A673 (cell line): ENCODE measurements around the gene TST. TPM values are rescaled to one million over a fixed set of nuclear protein-coding genes. Genes with fewer than 3 reads are reported as not detected.

Experiments
- BruUV-seq: library from RNA; stranded (reverse); fragments of 400-500 nt; replicated peaks from 2 replicates; lab custom pipeline; 2021; lab: Mats Ljungman, UMichigan
- CTCF ChIA-PET: fragments of 300-600 bp; sonication (Branson Sonifier 250); formaldehyde crosslinking; loops from one replicate; lab custom pipeline; 2022; ENCODE audit warnings: antibody characterized with exemption; lab: Charles Lee
- POLR2A ChIA-PET: fragments of 300-600 bp; sonication (Branson Sonifier 250); formaldehyde crosslinking; loops from one replicate; lab custom pipeline; 2022; ENCODE audit warnings: antibody characterized with exemption; ENCODE audit not compliant: low non-redundant PET; lab: Charles Lee
- DNase-seq: peaks from one replicate; pipeline ENCODE4 v3.0.0-alpha.2; 2015; ENCODE audit warnings: low spot score
- H3K27ac ChIP-seq: fragments of 200-600 bp; sonication (generic); 2 replicates; pipeline ENCODE4 v1.5.1; 2016; ENCODE audit warnings: mixed run types, low read depth, mild to moderate bottlenecking, mixed read lengths, antibody characterized with exemption, low read length; ENCODE audit not compliant: poor library complexity, severe bottlenecking
- H3K27me3 ChIP-seq: fragments of 200-600 bp; sonication (generic); replicated peaks from 2 replicates; pipeline ENCODE4 v1.6.1; 2017; ENCODE audit warnings: mixed run types, low read depth, mild to moderate bottlenecking, mixed read lengths, antibody characterized with exemption, low read length; ENCODE audit not compliant: insufficient read depth, poor library complexity
- H3K36me3 ChIP-seq: fragments of 200-600 bp; sonication (generic); 2 replicates; pipeline ENCODE4 v1.6.1; 2016; ENCODE audit warnings: mixed run types, mild to moderate bottlenecking, mixed read lengths, antibody characterized with exemption, low read length; ENCODE audit not compliant: insufficient read depth, poor library complexity, severe bottlenecking
- H3K4me1 ChIP-seq: fragments of 200-600 bp; sonication (generic); 2 replicates; pipeline ENCODE4 v1.6.1; 2017; ENCODE audit warnings: mixed run types, mild to moderate bottlenecking, mixed read lengths, antibody characterized with exemption, low read length; ENCODE audit not compliant: insufficient read depth, poor library complexity, severe bottlenecking
- H3K4me3 ChIP-seq: fragments of 200-600 bp; sonication (generic); 2 replicates; pipeline ENCODE4 v1.5.1; 2016; ENCODE audit warnings: low read depth, mixed run types, mild to moderate bottlenecking, mixed read lengths, low read length; ENCODE audit not compliant: poor library complexity, severe bottlenecking
- H3K9me3 ChIP-seq: fragments of 200-600 bp; sonication (generic); 2 replicates; pipeline ENCODE4 v1.6.1; 2016; ENCODE audit warnings: mixed run types, low read depth, mild to moderate bottlenecking, mixed read lengths, antibody characterized with exemption, low read length; ENCODE audit not compliant: poor library complexity, severe bottlenecking
- EZH2 ChIP-seq: fragments of 200-600 bp; sonication (generic); IDR thresholded peaks from 2 replicates; pipeline ENCODE4 v1.6.1; 2017; ENCODE audit warnings: borderline replicate concordance, low read depth, mild to moderate bottlenecking, mixed read lengths, antibody characterized with exemption, low read length; ENCODE audit not compliant: poor library complexity, severe bottlenecking
- intact Hi-C: fragments of 100-400 bp; cut with micrococcal nuclease; formaldehyde crosslinking; loops from one replicate; pipeline ENCODE4 v1.10.0; 2022; ENCODE audit not compliant: unreplicated experiment
- total RNA-seq: library from RNA; stranded (reverse); gene quantifications from 2 replicates; pipeline ENCODE4 v1.2.3, GENCODE V29; 2021
- TF ChIP-seq, protein P1 (sequence below): fragments of 300-800, 200-600 bp; sonication (generic); conservative IDR thresholded peaks from 2 replicates; pipeline ENCODE4 v1.5.1; 2017; ENCODE audit warnings: low read depth, mild to moderate bottlenecking, antibody characterized with exemption, low read length, moderate library complexity, mixed read lengths

The TST gene
- total RNA-seq, 1 experiment from 2014 or later, result 31.3 TPM

GRCh38 chr22:37023743-37024338 is 4.6 kb upstream of the TST start:
- TF ChIP-seq EZH2, result no peak
- TF ChIP-seq, protein P1, sequence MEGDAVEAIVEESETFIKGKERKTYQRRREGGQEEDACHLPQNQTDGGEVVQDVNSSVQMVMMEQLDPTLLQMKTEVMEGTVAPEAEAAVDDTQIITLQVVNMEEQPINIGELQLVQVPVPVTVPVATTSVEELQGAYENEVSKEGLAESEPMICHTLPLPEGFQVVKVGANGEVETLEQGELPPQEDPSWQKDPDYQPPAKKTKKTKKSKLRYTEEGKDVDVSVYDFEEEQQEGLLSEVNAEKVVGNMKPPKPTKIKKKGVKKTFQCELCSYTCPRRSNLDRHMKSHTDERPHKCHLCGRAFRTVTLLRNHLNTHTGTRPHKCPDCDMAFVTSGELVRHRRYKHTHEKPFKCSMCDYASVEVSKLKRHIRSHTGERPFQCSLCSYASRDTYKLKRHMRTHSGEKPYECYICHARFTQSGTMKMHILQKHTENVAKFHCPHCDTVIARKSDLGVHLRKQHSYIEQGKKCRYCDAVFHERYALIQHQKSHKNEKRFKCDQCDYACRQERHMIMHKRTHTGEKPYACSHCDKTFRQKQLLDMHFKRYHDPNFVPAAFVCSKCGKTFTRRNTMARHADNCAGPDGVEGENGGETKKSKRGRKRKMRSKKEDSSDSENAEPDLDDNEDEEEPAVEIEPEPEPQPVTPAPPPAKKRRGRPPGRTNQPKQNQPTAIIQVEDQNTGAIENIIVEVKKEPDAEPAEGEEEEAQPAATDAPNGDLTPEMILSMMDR, result no peak
- peaks cover 27% of the 10 kb centered on the region for H3K36me3 ChIP-seq
- BruUV-seq, result no TSS peak
- intact Hi-C loops, result no loop called here
- no peaks in the 10 kb centered on the region for H3K27me3 ChIP-seq
- H3K4me1 ChIP-seq, result peaks cover 8% of the 10 kb centered on the region
- POLR2A ChIA-PET, result no interaction called here
- H3K4me3 ChIP-seq, result no peak overlapping the region
- no peak overlapping the region for H3K27ac ChIP-seq
- no peak for DNase-seq
- no peaks in the 10 kb centered on the region for H3K9me3 ChIP-seq
- CTCF ChIA-PET, result no interaction called here

DNA sequence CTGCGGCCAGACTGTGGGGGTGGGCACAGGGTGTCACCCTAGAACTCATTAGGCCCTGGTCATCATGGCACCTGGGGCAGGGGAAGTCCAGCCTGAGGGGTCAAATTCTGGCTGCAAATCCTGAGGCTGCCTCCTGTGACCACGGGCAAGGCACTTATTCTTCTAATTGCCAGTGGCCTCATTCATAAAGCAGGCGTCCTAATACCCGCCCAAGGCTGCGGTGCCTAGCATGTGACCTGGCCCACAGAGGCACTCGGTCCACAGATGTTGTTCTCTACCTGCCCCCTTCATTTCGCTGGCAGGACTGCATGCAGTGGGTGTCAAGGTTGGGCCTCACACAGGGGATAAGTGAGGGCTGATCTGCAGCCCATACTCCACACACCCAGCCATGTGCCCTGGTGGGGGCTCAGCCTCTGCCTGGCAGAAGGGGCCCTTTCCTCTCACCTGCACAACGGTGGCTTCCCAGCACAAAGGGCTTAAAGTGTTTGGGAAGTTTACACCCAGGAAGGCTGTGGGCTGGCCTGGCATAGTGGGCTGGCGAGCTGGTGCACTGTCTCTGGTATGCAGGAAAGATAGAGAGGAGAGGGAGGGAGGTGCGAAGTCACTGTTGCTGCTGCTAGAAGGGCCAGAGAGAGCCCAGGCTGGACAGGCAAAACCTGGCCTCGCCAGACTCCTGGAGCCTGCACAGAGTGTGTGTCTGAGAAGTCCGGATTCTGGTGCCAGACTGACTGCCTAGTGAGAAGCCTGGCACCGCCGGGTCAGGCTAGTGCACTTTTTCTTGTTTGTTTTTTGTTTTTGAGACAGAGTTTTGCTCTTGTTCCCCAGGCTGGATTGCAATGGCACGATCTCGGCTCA is 3.5 kb upstream of the TST start:
- BruUV-seq, result no TSS peak
- TF ChIP-seq EZH2, result no peak
- TF ChIP-seq, protein P1, result no peak
- ChIA-PET POLR2A (no interaction called here), CTCF (interaction anchor here (0.8 kb wide), 1 partner anchor 45 kb away, joined by 3 read pairs; no protein-coding TSS in a partner anchor)
- H3K4me3 ChIP-seq, result no peak overlapping the region
- peaks cover 24% of the 10 kb centered on the region for H3K36me3 ChIP-seq
- intact Hi-C loops, result no loop called here
- H3K4me1 ChIP-seq, result peaks cover 8% of the 10 kb centered on the region
- DNase-seq, result no peak
- H3K27ac ChIP-seq, result no peak overlapping the region
- H3K27me3 ChIP-seq, result no peaks in the 10 kb centered on the region
- H3K9me3 ChIP-seq, result no peaks in the 10 kb centered on the region

GRCh38 chr22:37021710-37022482 is 2.6 kb upstream of the TST start:
- POLR2A ChIA-PET, result no interaction called here
- BruUV-seq, result no TSS peak
- TF ChIP-seq, protein P1, result peak; percentile 88
- TF ChIP-seq EZH2, result no peak
- peaks cover 8% of the 10 kb centered on the region for H3K4me1 ChIP-seq
- H3K9me3 ChIP-seq, result no peaks in the 10 kb centered on the region
- no peak overlapping the region for H3K4me3 ChIP-seq
- peaks cover 18% of the 10 kb centered on the region for H3K36me3 ChIP-seq
- intact Hi-C loops, result no loop called here
- peak; percentile 73 for DNase-seq
- no peak overlapping the region for H3K27ac ChIP-seq
- CTCF ChIA-PET, result interaction anchor here (0.8 kb wide), 1 partner anchor 44 kb away, joined by 3 read pairs; no protein-coding TSS in a partner anchor
- H3K27me3 ChIP-seq, result no peaks in the 10 kb centered on the region
